HG03175 (cell line): ENCODE results near the gene AK4.
A peak's percentile ranks its signal among the peaks of the same experiment; 100 is the strongest.
"Not testable (repeated sequence)": the region's sequence is repeated elsewhere in the genome, so short reads cannot be mapped to it uniquely, and the experiment has no call there.

Source experiments
- ATAC-seq: cut with Tn5 transposase; IDR thresholded peaks from one replicate; pipeline ENCODE4 v1.9.1; 2021; ENCODE audit warnings: mild to moderate bottlenecking, moderate library complexity; ENCODE audit not compliant: unreplicated experiment

AK4 gene

GRCh38 chr1:65148178-65148547, at the start of gene AK4:
AK4 (plus strand) TSS chr1:65148203; CDS start chr1:65148408, 205 bp downstream.
- ATAC-seq, result peak; percentile 23

- ATAC-seq, result no peak
These were observed 44.2 kb upstream of the AK4 start for GRCh38 chr1:65103807-65104206.

- no peak for ATAC-seq
These were observed 43.0 kb upstream of the AK4 start for GRCh38 chr1:65104854-65105534.

- no peak for ATAC-seq
These were observed 42.4 kb upstream of the AK4 start for GRCh38 chr1:65105596-65105995.

DNA sequence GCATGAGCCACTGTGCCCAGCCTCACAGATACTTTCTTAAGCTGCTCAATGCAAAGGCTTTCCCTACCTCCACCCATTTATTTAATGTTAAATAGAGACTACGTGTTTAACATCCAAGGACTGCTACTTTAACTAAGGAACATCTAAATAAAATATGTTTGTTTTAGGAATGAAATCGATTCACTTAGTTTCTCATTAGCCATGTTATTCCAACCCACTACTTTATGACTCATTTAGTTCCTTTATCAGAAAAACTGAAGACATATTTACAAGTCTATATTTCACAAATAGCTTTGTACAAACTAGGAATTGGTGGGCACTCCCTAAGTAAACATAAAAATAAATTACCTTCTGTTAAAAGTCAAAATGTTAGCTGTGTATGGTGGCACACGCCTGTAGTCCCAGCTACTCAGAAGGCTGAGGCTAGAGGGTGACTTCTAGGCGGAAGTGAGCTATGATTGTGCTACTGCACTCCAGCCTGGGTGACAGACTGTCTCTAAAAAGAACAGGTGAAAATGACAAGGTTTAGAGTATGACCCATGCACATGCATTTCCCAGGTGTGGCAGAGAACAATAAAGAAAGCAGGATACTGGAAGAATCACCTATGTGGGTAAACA, 39.9 kb upstream of the AK4 start:
- ATAC-seq, result no peak

DNA sequence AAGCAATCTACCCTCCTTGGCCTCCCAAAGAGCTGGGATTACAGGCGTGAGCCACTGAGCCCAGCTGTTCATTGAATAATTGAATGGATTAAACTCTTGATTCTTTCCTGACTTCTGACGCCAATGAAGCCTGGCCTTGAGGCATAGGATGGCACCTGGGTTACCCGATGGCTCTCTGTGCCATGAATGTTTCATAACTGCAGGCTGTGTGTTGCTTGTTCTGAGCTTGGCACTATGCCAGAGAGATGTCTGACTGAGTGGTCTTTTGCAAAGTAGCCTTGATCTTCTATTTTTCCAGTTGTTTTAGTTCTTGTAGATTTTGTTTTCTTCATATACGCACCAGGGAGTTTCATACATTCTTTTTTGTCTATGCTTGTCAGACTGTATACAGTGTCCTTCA, 38.5 kb upstream of the AK4 start:
- no peak for ATAC-seq

- no peak for ATAC-seq
These were observed 35.2 kb upstream of the AK4 start for GRCh38 chr1:65112811-65113210.

DNA sequence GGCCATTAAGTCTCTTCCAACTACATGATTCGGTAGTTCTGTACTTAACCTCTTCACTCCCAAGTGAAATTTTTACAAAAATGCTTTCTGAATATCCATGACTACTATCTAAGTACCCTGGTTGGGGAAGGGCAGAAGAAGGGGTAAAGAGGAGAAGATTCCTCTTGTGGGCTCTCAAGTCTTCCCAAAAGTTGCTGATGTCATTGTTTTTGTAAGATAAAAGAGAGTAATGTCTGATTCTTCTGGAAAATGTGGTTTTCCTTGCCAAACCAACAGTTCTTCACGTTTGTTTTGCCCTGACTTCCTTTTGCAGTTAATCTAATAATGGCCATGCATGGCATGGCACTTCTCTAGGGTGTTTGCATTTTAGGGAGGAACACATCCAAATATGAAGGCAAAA, 34.7 kb upstream of the AK4 start:
- no peak for ATAC-seq

GRCh38 chr1:65114322-65114721, 33.7 kb upstream of the AK4 start:
- ATAC-seq, result no peak

- ATAC-seq, result no peak
These were observed 28.1 kb upstream of the AK4 start for GRCh38 chr1:65119951-65120350.

- not testable (repeated sequence) for ATAC-seq
These were observed 18.9 kb upstream of the AK4 start for GRCh38 chr1:65129104-65129503.

DNA sequence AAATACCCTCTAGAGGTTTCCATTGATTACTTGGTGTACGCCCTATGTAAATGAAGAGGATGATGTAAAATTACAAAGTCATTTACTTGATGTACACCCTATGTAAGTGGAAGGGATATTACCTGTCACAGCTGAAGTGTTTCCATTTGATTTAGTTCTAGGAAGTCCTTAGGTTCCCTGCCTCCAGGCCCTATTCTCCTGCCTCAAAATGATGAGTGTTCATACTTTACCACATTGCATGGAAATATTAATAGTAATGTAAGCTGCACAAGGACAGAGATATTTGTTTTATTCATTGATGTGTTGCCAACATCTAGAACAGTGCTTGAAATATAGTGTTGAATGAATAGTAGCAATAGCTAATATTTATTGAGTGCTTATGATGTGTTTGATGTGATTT, 9.5 kb upstream of the AK4 start:
- ATAC-seq, result no peak

GRCh38 chr1:65139793-65140192, 8.2 kb upstream of the AK4 start:
- not testable (repeated sequence) for ATAC-seq

DNA sequence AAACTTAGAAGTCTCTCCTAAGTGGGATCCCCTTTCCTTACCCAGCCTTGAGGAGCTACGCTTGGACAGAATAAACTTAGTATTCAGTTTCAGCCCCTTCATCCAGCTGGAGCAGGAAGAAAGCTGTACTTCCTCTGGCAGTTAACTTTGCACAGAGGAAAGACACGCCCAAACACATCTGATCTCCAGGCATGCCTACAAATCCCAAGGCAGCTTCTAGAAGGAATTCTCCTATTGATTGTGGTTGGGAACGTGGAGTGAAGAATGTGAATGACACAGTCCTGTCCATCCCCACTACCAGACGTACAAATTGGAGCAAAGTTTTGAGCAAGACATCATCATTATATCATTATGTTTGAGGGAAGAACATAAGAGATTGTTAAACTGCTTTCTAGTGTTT, 6.6 kb upstream of the AK4 start:
- ATAC-seq, result no peak

GRCh38 chr1:65141918-65142317, 6.1 kb upstream of the AK4 start:
- ATAC-seq, result no peak

- not testable (repeated sequence) for ATAC-seq
These were observed 4.8 kb upstream of the AK4 start for GRCh38 chr1:65143112-65143658.

GRCh38 chr1:65146908-65147423, 1.0 kb upstream of the AK4 start:
- ATAC-seq, result no peak

- peak; percentile 68 for ATAC-seq
These were observed 402 bp upstream of the AK4 start for GRCh38 chr1:65147424-65148177.

DNA sequence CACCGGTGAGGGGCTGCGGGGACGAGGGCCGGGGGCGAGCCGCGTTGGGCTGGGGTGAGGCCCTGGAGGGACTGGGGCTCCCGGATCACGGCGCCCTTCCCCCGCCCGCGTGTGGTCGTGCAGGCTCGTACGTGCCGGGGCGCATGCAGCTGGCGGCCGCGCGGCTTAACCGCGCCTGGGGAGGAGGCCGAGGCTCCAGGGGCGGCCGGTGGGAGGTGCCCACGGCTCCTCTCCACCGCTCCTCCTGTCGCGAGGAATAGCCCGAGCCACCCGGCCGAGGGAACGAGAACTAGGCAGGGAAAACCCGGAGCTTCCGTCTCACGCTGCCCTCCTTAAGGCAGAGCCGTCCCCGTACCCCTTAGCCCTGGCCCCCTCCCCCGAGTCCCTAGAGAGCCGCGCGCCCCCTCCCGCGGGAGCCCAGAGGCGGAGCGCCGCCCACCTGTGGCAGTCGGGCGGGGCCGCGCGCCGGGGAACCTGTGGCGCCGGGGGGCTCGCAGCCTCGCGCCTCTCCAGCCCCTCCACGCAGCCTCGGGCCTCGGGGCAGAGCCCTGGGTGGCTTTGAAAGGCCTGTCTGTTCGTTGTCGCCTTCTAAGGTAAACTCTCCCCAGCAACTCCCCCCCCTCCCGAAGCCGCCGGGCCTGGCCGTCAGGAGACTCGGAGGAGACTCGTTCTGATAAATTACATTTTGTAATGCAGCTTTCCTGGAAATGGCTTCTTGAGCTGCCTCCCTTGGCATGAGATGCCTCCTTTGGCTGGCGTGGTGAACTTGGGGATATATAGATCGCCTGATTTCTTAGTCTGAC, 746 bp downstream of the AK4 start:
- ATAC-seq, result peak; percentile 51

DNA sequence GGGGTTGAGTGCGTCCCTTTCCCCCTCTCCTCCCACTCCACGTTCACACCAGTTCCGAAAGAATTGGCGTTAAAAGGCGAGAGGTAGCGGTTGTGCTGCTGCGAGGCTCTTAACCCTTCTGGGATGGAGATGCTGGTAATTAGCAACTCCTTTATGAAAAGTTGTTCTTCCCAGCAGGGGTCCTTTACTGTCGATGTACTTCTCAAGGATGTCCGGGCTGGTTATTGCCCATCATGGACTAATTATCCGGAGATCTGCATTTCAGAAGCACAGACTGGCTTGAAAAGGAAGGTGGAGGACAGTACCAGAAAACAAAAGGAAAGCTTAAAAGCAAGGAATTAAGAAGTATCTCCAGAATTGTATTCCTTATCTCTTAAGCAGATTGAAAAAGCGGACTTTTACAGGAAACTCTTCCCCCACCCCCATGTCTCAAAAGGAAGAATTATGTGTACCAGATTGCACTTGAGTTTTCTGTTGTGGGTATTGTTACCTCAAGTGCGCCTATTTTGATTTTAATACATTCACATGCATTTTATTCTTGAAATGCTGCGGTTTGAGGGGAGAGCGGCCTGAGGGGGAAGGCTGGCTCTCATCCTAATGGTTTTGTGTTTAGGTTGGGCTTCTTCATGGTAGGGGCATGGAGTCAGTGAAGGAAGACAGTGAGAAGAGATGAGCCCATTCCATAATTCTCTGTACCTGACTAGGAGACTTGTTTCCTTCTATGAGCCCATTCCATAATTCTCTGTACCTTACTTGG, 1.5 kb downstream of the AK4 start:
- ATAC-seq, result no peak
